Astrocyte of the spinal cord (primary cell): ENCODE data around the gene SCIN.

ENCODE experiments used
- DNase-seq: peaks from one replicate; pipeline ENCODE4 v3.0.0; 2011; ENCODE audit warnings: low read depth, low spot score
- H3K4me3 ChIP-seq: 2 replicates; pipeline ENCODE4 v1.5.1; 2011; ENCODE audit warnings: low read depth, mild to moderate bottlenecking, low read length, moderate library complexity
- CTCF ChIP-seq: IDR thresholded peaks from 2 replicates; pipeline ENCODE4 v1.5.1; 2012; ENCODE audit warnings: low read depth, mild to moderate bottlenecking, low read length, inconsistent platforms
- in situ Hi-C: cut with HindIII; loops from 2 replicates; pipeline ENCODE4 v1.10.0; 2017; ENCODE audit warnings: low sequenced_read_pairs

SCIN gene

GRCh38 chr7:12578930-12579640, 8.6 kb downstream of the SCIN start:
- in situ Hi-C loops: no loop called here
- no peak for DNase-seq
- TF ChIP-seq CTCF: no peak
- H3K4me3 ChIP-seq: no peak overlapping the region

- TF ChIP-seq CTCF: no peak
- no peak overlapping the region for H3K4me3 ChIP-seq
- in situ Hi-C loops: no loop called here
- DNase-seq: no peak
Observed at GRCh38 chr7:12581897-12582296, 11.4 kb downstream of the SCIN start.

GRCh38 chr7:12582362-12582761, 11.8 kb downstream of the SCIN start:
- DNase-seq: no peak
- in situ Hi-C loops: no loop called here
- no peak for TF ChIP-seq CTCF
- no peak overlapping the region for H3K4me3 ChIP-seq

- H3K4me3 ChIP-seq: no peak overlapping the region
- DNase-seq: no peak
- in situ Hi-C loops: no loop called here
- TF ChIP-seq CTCF: no peak
Observed at GRCh38 chr7:12583176-12583575, 12.7 kb downstream of the SCIN start.

- no peak overlapping the region for H3K4me3 ChIP-seq
- in situ Hi-C loops: no loop called here
- no peak for DNase-seq
- TF ChIP-seq CTCF: no peak
Observed at GRCh38 chr7:12583922-12584321, 13.4 kb downstream of the SCIN start.

GRCh38 chr7:12584930-12585329, 14.4 kb downstream of the SCIN start:
- in situ Hi-C loops: no loop called here
- H3K4me3 ChIP-seq: no peak overlapping the region
- no peak for TF ChIP-seq CTCF
- no peak for DNase-seq

- TF ChIP-seq CTCF: no peak
- H3K4me3 ChIP-seq: no peak overlapping the region
- DNase-seq: no peak
- in situ Hi-C loops: no loop called here
Observed at GRCh38 chr7:12586271-12586670, 15.8 kb downstream of the SCIN start.
